OCI-LY1 (cell line): Measurements from ENCODE around the gene MBNL2.

Experiments
- H2AFZ ChIP-seq: fragments of 200-600 bp; sonication (generic), shearing (Covaris generic); 2 replicates; pipeline ENCODE4 v1.6.0; 2014; ENCODE audit warnings: antibody characterized with exemption, mild to moderate bottlenecking, low read length
- H3F3A ChIP-seq: fragments of 200-600 bp; sonication (generic), shearing (Covaris generic); 2 replicates; pipeline ENCODE4 v1.6.0; 2014; ENCODE audit warnings: mild to moderate bottlenecking, antibody characterized with exemption, low read length, moderate library complexity; ENCODE audit not compliant: insufficient read depth
- H3K27ac ChIP-seq: fragments of 200-600 bp; sonication (generic); 2 replicates; pipeline ENCODE4 v1.5.1; 2014; ENCODE audit warnings: low read length, mixed run types, mild to moderate bottlenecking, low read depth; ENCODE audit not compliant: poor library complexity, severe bottlenecking
- H3K27me3 ChIP-seq: fragments of 200-600 bp; sonication (generic); 2 replicates; pipeline ENCODE4 v1.6.0; 2014; ENCODE audit warnings: antibody characterized with exemption, mild to moderate bottlenecking, low read length, moderate library complexity; ENCODE audit not compliant: insufficient read depth
- H3K36me3 ChIP-seq: fragments of 200-600 bp; sonication (generic); 2 replicates; pipeline ENCODE4 v1.6.1; 2014; ENCODE audit warnings: mild to moderate bottlenecking, antibody characterized with exemption, low read length, moderate library complexity, mixed read lengths; ENCODE audit not compliant: insufficient read depth
- H3K4me1 ChIP-seq: fragments of 200-600 bp; sonication (generic); 2 replicates; pipeline ENCODE4 v1.5.1; 2014; ENCODE audit warnings: mild to moderate bottlenecking, low read length, moderate library complexity; ENCODE audit not compliant: insufficient read depth, severe bottlenecking
- H3K4me2 ChIP-seq: fragments of 200-600 bp; sonication (generic), shearing (Covaris generic); 2 replicates; pipeline ENCODE4 v1.6.1; 2014; ENCODE audit warnings: low read length
- H3K4me3 ChIP-seq: fragments of 200-600 bp; sonication (generic); 2 replicates; pipeline ENCODE4 v1.5.1; 2014; ENCODE audit warnings: low read length, low read depth, mild to moderate bottlenecking, mixed read lengths; ENCODE audit not compliant: poor library complexity, severe bottlenecking
- H3K79me2 ChIP-seq: fragments of 200-600 bp; shearing (Covaris generic); 2 replicates; pipeline ENCODE4 v1.6.1; 2016; ENCODE audit warnings: mixed run types, low read length, mixed read lengths; ENCODE audit not compliant: insufficient read depth
- H3K9ac ChIP-seq: fragments of 200-600 bp; sonication (generic), shearing (Covaris generic); 2 replicates; pipeline ENCODE4 v1.6.1; 2014; ENCODE audit warnings: mild to moderate bottlenecking, low read length, mixed read lengths
- H3K9me2 ChIP-seq: fragments of 200-600 bp; sonication (generic), shearing (Covaris generic); 2 replicates; pipeline ENCODE4 v1.6.1; 2014; ENCODE audit warnings: low read depth, mild to moderate bottlenecking, low read length, mixed read lengths
- H3K9me3 ChIP-seq: fragments of 200-600 bp; shearing (Covaris generic); 2 replicates; pipeline ENCODE4 v1.6.1; 2014; ENCODE audit warnings: low read length, mixed read lengths
- H4K20me1 ChIP-seq: fragments of 200-600 bp; sonication (generic), shearing (Covaris generic); 2 replicates; pipeline ENCODE4 v1.6.0; 2016; ENCODE audit warnings: mild to moderate bottlenecking, low read length; ENCODE audit not compliant: insufficient read depth
- EZH2 ChIP-seq: fragments of 200-600 bp; sonication (generic), shearing (Covaris generic); IDR thresholded peaks from 2 replicates; pipeline ENCODE4 v1.8.0; 2017; ENCODE audit warnings: borderline replicate concordance, mixed run types, mild to moderate bottlenecking, antibody characterized with exemption, low read length, moderate library complexity, mixed read lengths
- TF ChIP-seq, protein P1 (sequence below): fragments of 200-600 bp; sonication (generic), shearing (Covaris generic); IDR thresholded peaks from 2 replicates; pipeline ENCODE4 v1.5.1; 2017; ENCODE audit warnings: mild to moderate bottlenecking, antibody characterized with exemption, low read length, moderate library complexity, mixed read lengths

The MBNL2 gene

DNA sequence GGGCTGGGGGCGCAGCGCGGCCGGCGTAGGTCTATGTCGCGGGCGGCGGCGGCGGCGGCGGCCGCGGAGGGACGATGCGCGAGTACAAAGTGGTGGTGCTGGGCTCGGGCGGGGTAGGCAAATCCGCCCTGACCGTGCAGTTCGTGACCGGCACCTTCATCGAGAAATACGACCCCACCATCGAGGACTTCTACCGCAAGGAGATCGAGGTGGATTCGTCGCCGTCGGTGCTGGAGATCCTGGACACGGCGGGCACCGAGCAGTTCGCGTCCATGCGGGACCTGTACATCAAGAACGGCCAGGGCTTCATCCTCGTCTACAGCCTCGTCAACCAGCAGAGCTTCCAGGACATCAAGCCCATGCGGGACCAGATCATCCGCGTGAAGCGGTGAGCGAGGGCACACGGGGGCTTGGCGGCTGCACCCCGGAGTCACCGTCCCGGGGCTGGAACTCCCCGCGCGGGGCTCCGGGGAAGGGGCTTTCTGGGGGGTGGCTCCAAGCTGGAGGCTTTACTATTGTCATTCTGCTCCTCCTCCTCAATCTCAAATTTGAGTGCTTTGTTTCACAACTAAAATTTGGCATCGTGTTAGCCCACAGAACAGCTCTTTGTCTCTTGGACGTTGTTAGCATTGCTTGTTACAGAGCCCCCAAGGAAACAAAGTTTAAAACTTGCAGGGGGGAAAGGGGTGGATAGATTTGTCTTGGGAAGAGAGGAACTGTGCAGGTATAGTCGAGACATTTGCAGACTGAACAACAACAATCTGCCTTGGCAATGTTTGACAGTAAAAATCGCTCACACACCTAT, 212.5 kb downstream of the MBNL2 start:
- peaks cover 27% of the 10 kb centered on the region for H3K79me2 ChIP-seq
- TF ChIP-seq EZH2, result no peak
- TF ChIP-seq, protein P1, sequence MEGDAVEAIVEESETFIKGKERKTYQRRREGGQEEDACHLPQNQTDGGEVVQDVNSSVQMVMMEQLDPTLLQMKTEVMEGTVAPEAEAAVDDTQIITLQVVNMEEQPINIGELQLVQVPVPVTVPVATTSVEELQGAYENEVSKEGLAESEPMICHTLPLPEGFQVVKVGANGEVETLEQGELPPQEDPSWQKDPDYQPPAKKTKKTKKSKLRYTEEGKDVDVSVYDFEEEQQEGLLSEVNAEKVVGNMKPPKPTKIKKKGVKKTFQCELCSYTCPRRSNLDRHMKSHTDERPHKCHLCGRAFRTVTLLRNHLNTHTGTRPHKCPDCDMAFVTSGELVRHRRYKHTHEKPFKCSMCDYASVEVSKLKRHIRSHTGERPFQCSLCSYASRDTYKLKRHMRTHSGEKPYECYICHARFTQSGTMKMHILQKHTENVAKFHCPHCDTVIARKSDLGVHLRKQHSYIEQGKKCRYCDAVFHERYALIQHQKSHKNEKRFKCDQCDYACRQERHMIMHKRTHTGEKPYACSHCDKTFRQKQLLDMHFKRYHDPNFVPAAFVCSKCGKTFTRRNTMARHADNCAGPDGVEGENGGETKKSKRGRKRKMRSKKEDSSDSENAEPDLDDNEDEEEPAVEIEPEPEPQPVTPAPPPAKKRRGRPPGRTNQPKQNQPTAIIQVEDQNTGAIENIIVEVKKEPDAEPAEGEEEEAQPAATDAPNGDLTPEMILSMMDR, result no peak
- H3K4me2 ChIP-seq, result peak overlapping the region; percentile 92
- H3K9ac ChIP-seq, result peak overlapping the region; percentile 75
- peak overlapping the region; percentile 52 for H3K27ac ChIP-seq
- peaks cover 18% of the 10 kb centered on the region; the same call in 1 of the 2 replicates for H3K36me3 ChIP-seq
- H2AFZ ChIP-seq, result no peak overlapping the region
- H3K4me3 ChIP-seq, result peak overlapping the region; percentile 74
- no peaks in the 10 kb centered on the region for H3K27me3 ChIP-seq
- H3F3A ChIP-seq, result no peaks in the 10 kb centered on the region
- H3K4me1 ChIP-seq, result peaks cover 32% of the 10 kb centered on the region
- no peaks in the 10 kb centered on the region for H3K9me2 ChIP-seq
- peaks cover 6% of the 10 kb centered on the region; the same call in 1 of the 2 replicates for H3K9me3 ChIP-seq
- no peaks in the 10 kb centered on the region for H4K20me1 ChIP-seq

DNA sequence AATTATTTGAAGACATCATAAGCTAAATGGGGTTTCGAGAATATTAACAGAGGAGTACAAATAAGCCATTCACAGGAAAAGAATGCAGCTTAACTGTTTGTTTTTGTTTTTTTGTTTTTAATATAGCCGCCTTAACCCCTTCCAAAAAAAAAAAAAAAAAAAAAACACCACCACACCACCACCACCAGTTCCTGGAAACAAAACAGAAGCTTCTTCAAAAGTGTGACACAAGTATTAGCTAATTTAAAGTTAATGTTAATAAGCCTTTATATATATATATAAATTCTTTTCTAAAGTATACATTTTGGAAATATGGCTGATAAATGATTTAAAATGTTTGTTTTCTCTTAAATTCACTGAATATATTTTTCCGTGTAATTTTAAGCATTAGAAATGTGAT, 213.2 kb downstream of the MBNL2 start:
- peak overlapping the region; percentile 75 for H3K9ac ChIP-seq
- no peaks in the 10 kb centered on the region for H3F3A ChIP-seq
- H3K4me2 ChIP-seq, result peak overlapping the region; percentile 92
- H3K4me1 ChIP-seq, result peaks cover 32% of the 10 kb centered on the region
- no peaks in the 10 kb centered on the region for H3K27me3 ChIP-seq
- peak overlapping the region; percentile 3 for H3K27ac ChIP-seq
- no peaks in the 10 kb centered on the region for H4K20me1 ChIP-seq
- no peak overlapping the region for H2AFZ ChIP-seq
- peaks cover 27% of the 10 kb centered on the region for H3K79me2 ChIP-seq
- H3K36me3 ChIP-seq, result peaks cover 18% of the 10 kb centered on the region; the same call in 1 of the 2 replicates
- H3K9me2 ChIP-seq, result no peaks in the 10 kb centered on the region
- no peak for TF ChIP-seq EZH2
- TF ChIP-seq, protein P1, result no peak
- peaks cover 6% of the 10 kb centered on the region; the same call in 1 of the 2 replicates for H3K9me3 ChIP-seq
- peak overlapping the region; percentile 74 for H3K4me3 ChIP-seq

DNA sequence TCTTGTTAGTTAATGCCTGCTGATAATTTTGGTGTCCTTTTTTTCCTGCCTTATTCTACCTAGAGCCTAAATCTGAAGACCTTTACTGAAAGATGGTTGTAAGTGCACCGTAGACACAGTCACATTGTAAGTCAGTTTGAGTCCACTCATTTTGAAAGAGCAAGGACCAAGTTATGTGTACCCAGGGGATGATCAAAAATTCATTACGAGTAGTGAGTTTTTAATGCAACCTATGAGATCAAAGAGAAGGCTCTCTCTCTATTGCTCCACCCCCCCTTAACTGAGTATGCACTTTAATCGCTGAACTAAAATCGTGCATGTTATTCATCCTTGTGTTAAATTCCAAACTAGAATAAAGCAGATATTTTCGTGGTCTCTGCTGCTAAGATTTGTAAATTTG, 213.7 kb downstream of the MBNL2 start:
- Histone ChIP-seq H3K79me2 (peaks cover 27% of the 10 kb centered on the region), H3K27me3 (no peaks in the 10 kb centered on the region), H3K4me1 (peaks cover 32% of the 10 kb centered on the region), H3K9me3 (peaks cover 6% of the 10 kb centered on the region; the same call in 1 of the 2 replicates), H3K4me3 (peak overlapping the region; percentile 74), H2AFZ (no peak overlapping the region), H4K20me1 (no peaks in the 10 kb centered on the region), H3F3A (no peaks in the 10 kb centered on the region), H3K27ac (peak overlapping the region; percentile 3), H3K9me2 (no peaks in the 10 kb centered on the region), H3K9ac (peak overlapping the region; percentile 34), H3K4me2 (peak overlapping the region; percentile 92), H3K36me3 (peaks cover 18% of the 10 kb centered on the region; the same call in 1 of the 2 replicates)
- TF ChIP-seq, protein P1, result no peak
- TF ChIP-seq EZH2, result no peak
